IPS-20b (cell line): ENCODE measurements around the gene ARHGDIG.
A peak's percentile ranks its signal among the peaks of the same experiment; 100 is the strongest.

Experiments used
- H3K27ac ChIP-seq: one replicate; pipeline ENCODE4 v1.5.1; 2013; ENCODE audit warnings: low read length
- H3K27me3 ChIP-seq: 2 replicates; pipeline ENCODE4 v1.6.1; 2013; ENCODE audit warnings: mild to moderate bottlenecking, low read length, inconsistent platforms; ENCODE audit not compliant: insufficient read depth
- H3K36me3 ChIP-seq: 2 replicates; pipeline ENCODE4 v1.6.1; 2013; ENCODE audit warnings: low read depth, mild to moderate bottlenecking, inconsistent platforms, low read length, moderate library complexity; ENCODE audit not compliant: insufficient read depth
- H3K4me1 ChIP-seq: 2 replicates; pipeline ENCODE4 v1.6.1; 2013; ENCODE audit warnings: mild to moderate bottlenecking, control low read depth, inconsistent platforms, low read length, moderate library complexity; ENCODE audit not compliant: insufficient read depth
- H3K4me3 ChIP-seq: 2 replicates; pipeline ENCODE4 v1.5.1; 2013; ENCODE audit warnings: mild to moderate bottlenecking, low read length, inconsistent platforms
- H3K9ac ChIP-seq: 2 replicates; pipeline ENCODE4 v1.6.1; 2013; ENCODE audit warnings: low read depth, mild to moderate bottlenecking, inconsistent platforms, low read length, moderate library complexity
- H3K9me3 ChIP-seq: 2 replicates; pipeline ENCODE4 v1.6.1; 2013; ENCODE audit warnings: mild to moderate bottlenecking, low read depth, low read length, inconsistent platforms; ENCODE audit not compliant: insufficient read depth

ARHGDIG gene

GRCh38 chr16:275041-275641, 5.2 kb upstream of the ARHGDIG start:
- no peak overlapping the region for H3K27ac ChIP-seq
- H3K4me3 ChIP-seq, result peak overlapping the region; percentile 65
- no peak overlapping the region for H3K9ac ChIP-seq
- peaks cover 56% of the 10 kb centered on the region for H3K27me3 ChIP-seq
- no peaks in the 10 kb centered on the region for H3K4me1 ChIP-seq
- no peaks in the 10 kb centered on the region for H3K36me3 ChIP-seq
- H3K9me3 ChIP-seq, result no peaks in the 10 kb centered on the region

- Histone ChIP-seq H3K9ac (no peak within 1 kb of the TSS), H3K4me1 (no peaks in the 10 kb centered on the region), H3K4me3 (peak within 1 kb of the TSS; percentile 65)
These were observed 4.6 kb upstream of the ARHGDIG start, which contains the start of gene RGS11 for GRCh38 chr16:275786-276232. Gene RGS11, minus strand, starts transcription at chr16:275944. Its CDS starts 33 bp downstream, at chr16:275911.

GRCh38 chr16:276426-277077, 3.8 kb upstream of the ARHGDIG start:
- Histone ChIP-seq H3K9me3 (no peaks in the 10 kb centered on the region), H3K4me1 (no peaks in the 10 kb centered on the region), H3K4me3 (no peak overlapping the region), H3K9ac (no peak overlapping the region), H3K27ac (no peak overlapping the region), H3K36me3 (no peaks in the 10 kb centered on the region), H3K27me3 (peaks cover 67% of the 10 kb centered on the region)

More at GRCh38 chr16:275786-276232, 4.6 kb upstream of the ARHGDIG start, which contains the start of gene RGS11:
- Histone ChIP-seq H3K36me3 (no peaks in the 10 kb centered on the region), H3K27me3 (peaks cover 59% of the 10 kb centered on the region), H3K9me3 (no peaks in the 10 kb centered on the region), H3K27ac (no peak within 1 kb of the TSS)

- Histone ChIP-seq H3K9me3 (no peaks in the 10 kb centered on the region), H3K27me3 (peaks cover 67% of the 10 kb centered on the region), H3K27ac (no peak overlapping the region), H3K36me3 (no peaks in the 10 kb centered on the region), H3K4me1 (no peaks in the 10 kb centered on the region), H3K4me3 (no peak overlapping the region), H3K9ac (no peak overlapping the region)
These were observed 1.5 kb upstream of the ARHGDIG start for GRCh38 chr16:278863-279366.

GRCh38 chr16:279531-279930, 860 bp upstream of the ARHGDIG start:
- no peak overlapping the region for H3K27ac ChIP-seq
- H3K4me1 ChIP-seq, result no peaks in the 10 kb centered on the region
- H3K4me3 ChIP-seq, result no peak overlapping the region
- H3K36me3 ChIP-seq, result no peaks in the 10 kb centered on the region
- H3K27me3 ChIP-seq, result peaks cover 61% of the 10 kb centered on the region
- H3K9ac ChIP-seq, result no peak overlapping the region
- H3K9me3 ChIP-seq, result no peaks in the 10 kb centered on the region

- H3K27ac ChIP-seq, result no peak overlapping the region
- no peak overlapping the region for H3K9ac ChIP-seq
- peak overlapping the region; percentile 38; the same call in 1 of the 2 replicates for H3K4me3 ChIP-seq
- no peaks in the 10 kb centered on the region for H3K36me3 ChIP-seq
- peaks cover 56% of the 10 kb centered on the region for H3K27me3 ChIP-seq
- no peaks in the 10 kb centered on the region for H3K4me1 ChIP-seq
- H3K9me3 ChIP-seq, result no peaks in the 10 kb centered on the region
These were observed 358 bp upstream of the ARHGDIG start for GRCh38 chr16:280005-280460.

- H3K27ac ChIP-seq, result no peak overlapping the region
- no peaks in the 10 kb centered on the region for H3K4me1 ChIP-seq
- H3K9me3 ChIP-seq, result no peaks in the 10 kb centered on the region
- H3K9ac ChIP-seq, result no peak overlapping the region
- peaks cover 49% of the 10 kb centered on the region for H3K27me3 ChIP-seq
- peak overlapping the region; percentile 45; the same call in 1 of the 2 replicates for H3K4me3 ChIP-seq
- no peaks in the 10 kb centered on the region for H3K36me3 ChIP-seq
These were observed 734 bp downstream of the ARHGDIG start for GRCh38 chr16:280991-281659.

GRCh38 chr16:281660-282255, 1.4 kb downstream of the ARHGDIG start:
- H3K4me1 ChIP-seq, result no peaks in the 10 kb centered on the region
- 0 out of 2 replicates have a peak, but pooled peaks cover 5% of the 10 kb centered on the region for H3K36me3 ChIP-seq
- no peak overlapping the region for H3K9ac ChIP-seq
- no peak overlapping the region for H3K4me3 ChIP-seq
- H3K27ac ChIP-seq, result no peak overlapping the region
- no peaks in the 10 kb centered on the region for H3K9me3 ChIP-seq
- peaks cover 43% of the 10 kb centered on the region for H3K27me3 ChIP-seq

GRCh38 chr16:282491-282890, 2.1 kb downstream of the ARHGDIG start:
- Histone ChIP-seq H3K36me3 (peaks cover 11% of the 10 kb centered on the region), H3K27me3 (peaks cover 36% of the 10 kb centered on the region)

GRCh38 chr16:283033-283805, 2.8 kb downstream of the ARHGDIG start, which contains the start of gene PDIA2:
Gene PDIA2, plus strand, starts transcription at chr16:283164. Its CDS starts 6 bp downstream, at chr16:283170.
- H3K4me1 ChIP-seq, result no peaks in the 10 kb centered on the region
- peaks cover 35% of the 10 kb centered on the region for H3K27me3 ChIP-seq
- H3K9me3 ChIP-seq, result no peaks in the 10 kb centered on the region
- no peak within 1 kb of the TSS for H3K27ac ChIP-seq
- no peak within 1 kb of the TSS for H3K4me3 ChIP-seq
- H3K9ac ChIP-seq, result no peak within 1 kb of the TSS
- H3K36me3 ChIP-seq, result peaks cover 19% of the 10 kb centered on the region

More at GRCh38 chr16:282491-282890, 2.1 kb downstream of the ARHGDIG start:
- H3K4me3 ChIP-seq, result no peak overlapping the region
- no peaks in the 10 kb centered on the region for H3K4me1 ChIP-seq
- no peak overlapping the region for H3K27ac ChIP-seq
- H3K9ac ChIP-seq, result no peak overlapping the region
- no peaks in the 10 kb centered on the region for H3K9me3 ChIP-seq
